DMS114 treated with DMSO at 0.1 percent for 48 hours (cell line): ENCODE data around the gene GAD1.
A peak's percentile ranks its signal among the peaks of the same experiment; 100 is the strongest.

ENCODE experiments used
- DNase-seq: peaks from one replicate; lab custom pipeline; 2025; ENCODE audit not compliant: unreplicated experiment; lab: John Stamatoyannopoulos, UW

The GAD1 gene

GRCh38 chr2:170842785-170843184 is 26.1 kb downstream of the GAD1 start:
- no peak for DNase-seq

DNA sequence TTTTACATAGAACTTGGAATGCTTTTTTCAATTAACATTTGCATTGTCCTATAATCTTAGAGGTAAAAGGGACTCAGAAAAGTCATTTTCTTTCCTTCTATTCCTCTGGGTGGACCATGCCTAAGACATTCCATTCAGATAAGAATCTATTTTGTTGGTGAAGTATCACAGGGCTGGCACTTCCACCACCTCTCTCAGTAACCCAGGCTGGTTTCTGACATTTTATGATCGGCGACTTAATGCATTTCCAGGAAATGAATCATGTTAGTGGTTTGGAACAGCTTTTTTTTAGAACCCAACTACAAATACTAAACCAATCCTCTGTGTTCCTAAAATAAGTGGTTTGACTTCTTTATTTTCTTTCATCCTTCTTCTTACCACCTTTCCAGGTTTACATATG is 27.0 kb downstream of the GAD1 start:
- no peak for DNase-seq

- DNase-seq: no peak
Observed at GRCh38 chr2:170845343-170845742, 28.7 kb downstream of the GAD1 start.

DNA sequence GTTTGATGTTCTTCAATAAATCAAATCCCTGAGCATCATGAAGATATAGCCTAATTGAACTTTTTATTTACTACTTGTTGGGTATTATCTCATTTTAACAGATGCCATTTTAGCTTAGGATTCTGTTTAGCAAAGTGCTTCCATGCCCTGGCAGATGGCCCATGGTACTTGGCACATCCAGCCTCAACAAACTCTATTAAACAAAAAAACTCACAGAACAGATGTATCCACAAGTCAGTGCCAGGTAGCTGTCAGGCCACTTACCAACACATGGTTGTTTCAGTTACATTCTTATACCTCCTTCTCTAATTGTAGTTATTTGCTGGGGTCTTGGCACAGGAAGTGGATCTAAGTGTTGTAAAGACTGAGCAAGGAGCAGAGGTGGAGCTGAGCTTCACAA is 29.6 kb downstream of the GAD1 start:
- no peak for DNase-seq

- DNase-seq: no peak
Observed at GRCh38 chr2:170847716-170848115, 31.0 kb downstream of the GAD1 start.

- no peak for DNase-seq
Observed at GRCh38 chr2:170848587-170848986, 31.9 kb downstream of the GAD1 start.

DNA sequence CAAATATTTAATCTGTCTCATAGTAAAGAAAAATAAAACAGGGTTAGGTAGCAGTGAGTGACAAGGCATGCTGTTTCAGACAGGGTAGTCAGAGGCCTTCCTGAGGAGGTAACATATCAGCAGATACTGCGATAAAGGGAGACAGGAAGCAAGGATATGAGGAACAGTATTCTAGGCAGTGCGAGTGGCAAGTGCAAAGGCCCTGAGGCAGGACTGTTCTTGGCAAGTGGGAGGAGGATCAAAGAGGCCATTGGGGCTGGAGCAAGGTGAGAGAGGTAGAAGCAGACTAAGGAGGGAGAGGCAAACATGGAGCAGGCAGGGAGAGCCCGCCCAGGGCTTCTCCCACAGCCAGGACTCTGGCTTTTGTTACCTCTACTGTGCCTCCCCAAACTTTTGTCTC is 33.6 kb downstream of the GAD1 start:
- DNase-seq: no peak

DNA sequence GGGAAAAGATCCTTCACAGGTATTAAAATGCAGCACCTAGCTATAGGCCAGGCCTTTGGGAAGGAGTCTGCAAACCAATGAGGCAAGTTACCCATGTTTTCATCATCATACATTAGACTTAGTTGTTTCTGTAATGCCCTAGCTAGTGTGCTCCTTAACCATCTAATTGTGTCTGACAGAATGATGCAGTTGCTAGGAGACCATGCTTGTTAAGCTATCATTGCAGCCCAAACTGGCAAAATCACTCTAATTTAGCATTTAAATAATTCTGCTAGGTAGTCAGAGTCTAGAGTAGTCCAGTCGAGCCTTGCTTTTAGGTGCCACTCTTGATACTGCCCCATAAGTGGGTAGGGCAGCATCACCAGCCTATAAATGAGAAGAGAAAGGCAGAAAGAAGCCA is 34.9 kb downstream of the GAD1 start:
- DNase-seq: no peak

DNA sequence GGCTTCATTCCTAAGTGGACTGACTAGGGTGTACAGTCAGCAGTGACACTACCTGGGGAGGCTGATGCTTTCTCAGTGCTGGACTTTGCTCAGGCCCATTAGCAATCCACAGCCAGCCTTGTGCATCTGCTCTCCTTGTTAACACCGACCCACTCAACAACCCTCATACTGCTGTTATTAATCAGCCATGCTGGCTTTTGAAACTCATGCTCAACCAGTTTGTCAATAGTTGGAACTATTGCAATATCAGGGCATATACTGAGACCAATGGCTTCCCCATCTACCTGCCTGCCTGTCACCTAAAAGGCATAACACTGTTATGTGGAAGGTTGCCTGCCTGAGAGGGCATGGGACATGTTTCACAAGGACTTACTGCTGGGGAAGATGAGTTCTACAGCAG is 39.4 kb downstream of the GAD1 start:
- no peak for DNase-seq

- DNase-seq: no peak
Observed at GRCh38 chr2:170862286-170862902, 45.7 kb downstream of the GAD1 start.

DNA sequence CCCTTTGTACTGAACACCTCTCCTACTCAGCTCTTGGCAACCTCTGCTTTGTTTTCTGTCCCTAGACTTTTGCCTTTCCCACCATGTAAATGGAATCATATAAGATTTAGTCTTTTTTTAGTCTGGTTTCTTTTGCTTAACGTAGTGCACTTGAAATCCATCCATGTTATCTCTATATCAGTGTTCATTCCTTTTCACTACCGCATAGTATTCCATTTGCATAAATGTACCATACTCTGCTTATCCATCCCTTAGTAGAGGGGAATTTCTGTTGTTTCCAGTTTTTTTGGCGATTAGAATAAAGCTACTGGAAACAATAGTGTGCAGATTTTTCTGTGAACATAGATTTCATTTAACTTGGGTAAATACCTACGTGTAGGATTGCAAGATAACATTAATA is 46.4 kb downstream of the GAD1 start:
- no peak for DNase-seq

DNA sequence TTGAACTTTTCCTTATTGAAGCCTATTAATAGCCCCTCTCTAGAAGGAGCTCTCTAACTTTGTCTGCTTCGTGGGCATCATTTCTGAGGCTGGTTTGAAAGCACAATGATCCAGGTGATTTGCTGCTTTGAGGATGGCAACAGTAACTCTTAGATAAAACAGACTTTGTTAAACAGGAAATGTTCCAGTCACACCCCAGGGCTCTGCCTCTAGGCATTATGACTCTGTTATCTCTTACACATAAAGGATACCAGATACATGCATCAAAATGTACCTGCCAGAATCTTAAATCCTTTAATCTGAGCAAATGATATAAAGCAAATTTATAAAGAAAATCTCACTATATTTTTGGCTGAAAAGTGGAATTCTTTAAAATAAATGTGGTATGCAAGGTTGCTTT is 52.3 kb downstream of the GAD1 start:
- no peak for DNase-seq

DNA sequence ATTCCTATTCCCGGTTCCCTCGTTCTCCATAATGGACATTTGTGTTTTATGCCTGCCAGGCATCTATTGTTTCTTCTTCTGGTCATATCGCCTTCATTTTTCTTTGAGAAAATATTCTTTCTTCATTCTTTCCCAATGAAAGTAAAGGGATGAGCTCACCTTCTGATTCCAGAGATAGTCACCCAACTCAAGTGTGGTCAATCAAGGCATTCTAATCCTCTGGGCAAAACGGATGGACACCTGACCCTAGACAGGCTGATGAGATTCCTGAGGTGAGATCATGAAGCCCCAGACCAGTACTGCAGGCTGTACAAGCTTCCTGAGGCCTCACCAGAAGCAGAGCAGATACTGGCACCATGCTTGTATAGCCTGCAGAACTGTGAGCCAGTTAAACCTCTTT is 52.8 kb downstream of the GAD1 start:
- no peak for DNase-seq

DNA sequence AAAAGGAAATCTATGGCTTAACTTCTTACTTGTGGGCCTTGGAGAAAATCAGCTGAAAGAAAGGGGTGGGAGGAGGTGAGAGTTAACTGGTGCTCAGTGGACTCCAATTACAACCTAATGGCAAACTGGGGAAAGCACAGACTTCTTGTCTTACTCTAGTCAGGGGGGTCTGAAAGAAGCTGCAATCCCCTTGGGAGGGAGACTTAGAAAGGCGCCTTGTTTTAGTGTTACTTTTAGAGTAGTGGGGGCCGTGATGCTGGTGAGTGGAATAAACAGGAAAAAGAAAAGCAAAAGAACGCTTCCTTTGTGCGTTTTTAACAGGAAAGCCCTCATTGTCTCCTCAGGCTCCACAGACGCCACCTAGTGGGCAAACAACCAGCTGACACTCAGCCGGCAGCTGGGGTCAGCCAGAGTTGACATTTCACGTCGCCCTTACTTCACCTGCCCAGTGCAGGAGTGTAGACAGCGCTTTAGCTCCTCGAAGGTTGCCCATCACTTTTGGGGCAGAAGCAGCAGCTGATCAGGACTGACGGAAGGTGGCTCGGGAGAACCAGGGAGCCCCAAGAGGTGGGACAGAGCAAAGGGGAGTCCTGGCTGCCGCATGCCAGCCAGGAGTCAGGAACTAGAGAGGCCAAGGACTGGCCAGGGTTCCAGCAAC is 56.5 kb downstream of the GAD1 start:
- peak; percentile 17 for DNase-seq

- no peak for DNase-seq
Observed at GRCh38 chr2:170878066-170878465, 61.4 kb downstream of the GAD1 start.

DNA sequence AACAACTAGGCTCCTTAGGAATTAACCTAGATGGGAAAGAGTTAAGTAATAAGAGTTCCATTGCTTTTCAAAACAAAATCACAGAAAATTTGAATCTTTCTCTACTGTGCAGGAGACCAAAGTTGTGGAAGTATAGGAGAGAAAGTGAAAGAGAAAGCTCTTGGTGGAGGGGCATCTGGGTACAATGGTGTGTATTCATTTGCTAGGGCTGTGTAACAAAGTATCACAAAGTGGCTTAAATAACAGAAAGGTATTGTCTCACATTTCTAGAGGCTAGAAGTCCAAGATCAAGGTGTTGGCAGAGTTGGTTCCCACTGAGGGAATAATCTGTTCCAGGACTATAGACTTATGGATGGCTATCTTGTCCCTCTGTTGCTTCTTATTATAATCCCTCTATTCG is 61.8 kb downstream of the GAD1 start:
- DNase-seq: no peak

- no peak for DNase-seq
Observed at GRCh38 chr2:170881840-170882239, 65.2 kb downstream of the GAD1 start.

DNA sequence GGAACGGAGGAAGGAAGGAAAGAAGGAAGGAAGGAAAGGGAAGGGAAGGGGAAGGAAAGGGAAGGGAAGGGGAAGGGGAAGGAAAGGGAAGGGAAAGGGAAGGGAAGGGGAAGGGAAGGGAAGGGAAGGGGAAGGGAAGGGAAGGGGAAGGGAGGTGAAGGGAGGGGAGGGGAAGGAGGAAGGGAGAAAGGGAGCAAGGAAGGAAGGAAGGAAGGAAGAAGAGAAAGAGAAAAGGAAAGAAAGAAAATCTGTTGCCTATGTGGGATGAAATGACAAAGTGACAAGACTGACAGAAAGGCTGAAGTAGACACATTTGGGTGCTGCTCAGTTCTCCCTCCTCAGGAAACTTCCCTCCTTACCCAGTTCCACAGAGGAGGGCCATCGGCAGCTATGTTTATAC is 66.1 kb downstream of the GAD1 start:
- DNase-seq: no peak

DNA sequence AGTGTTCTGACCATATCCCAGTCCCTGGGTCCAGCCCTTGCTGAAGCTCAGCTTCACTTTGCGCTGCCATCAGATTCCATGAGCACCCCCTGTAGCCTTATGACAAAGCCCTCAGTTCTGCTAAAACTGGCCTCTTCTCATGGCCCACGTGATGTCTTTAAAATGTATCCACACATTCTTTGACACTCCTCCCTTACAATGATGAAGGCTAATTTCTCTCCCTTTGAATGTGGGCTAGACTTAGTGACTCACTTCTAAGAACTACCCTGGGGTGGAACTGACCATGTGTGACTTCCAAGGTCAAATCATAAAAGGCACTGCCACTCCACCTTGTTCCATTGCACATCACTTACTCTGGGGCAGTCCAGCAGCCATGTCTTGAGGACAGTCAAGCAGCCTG is 67.0 kb downstream of the GAD1 start:
- DNase-seq: no peak

GRCh38 chr2:170885130-170885791 is 68.6 kb downstream of the GAD1 start:
- DNase-seq: no peak

- no peak for DNase-seq
Observed at GRCh38 chr2:170886386-170886785, 69.7 kb downstream of the GAD1 start.

- no peak for DNase-seq
Observed at GRCh38 chr2:170887496-170887895, 70.8 kb downstream of the GAD1 start.

DNA sequence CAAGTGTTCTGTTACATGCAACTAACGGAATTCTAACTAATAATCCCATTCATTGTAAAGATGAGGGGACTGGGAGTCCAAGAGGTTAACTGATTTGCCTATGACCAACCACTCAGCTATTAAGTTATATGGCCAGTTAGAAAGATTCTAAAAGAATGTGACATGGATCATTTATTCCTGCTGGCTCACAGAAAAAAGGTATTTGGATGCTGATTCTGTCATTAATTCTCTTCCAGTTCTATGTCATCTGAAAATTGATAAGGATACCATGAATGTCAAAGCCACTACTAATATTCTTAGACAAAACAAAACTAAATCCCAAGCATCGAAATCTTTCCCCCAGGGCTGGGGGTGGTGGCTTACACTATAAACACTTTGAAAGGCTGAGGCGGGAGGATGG is 71.2 kb downstream of the GAD1 start:
- DNase-seq: no peak
